K562 (cell line): ENCODE data around the gene DDIT3. TPM values are rescaled to one million over a fixed set of nuclear protein-coding genes. Genes with fewer than 3 reads are reported as not detected.
A peak's percentile ranks its signal among the peaks of the same experiment; 100 is the strongest.

Experiments
- ATAC-seq: fragments of 200-7000 bp; cut with Tn5 transposase; 3 replicates; pipeline ENCODE4 v1.9.1; 2020; ENCODE audit warnings: moderate library complexity
- BruUV-seq: library from RNA; stranded (reverse); fragments of 400-500 nt; replicated peaks from 2 replicates; lab custom pipeline; 2021; lab: Mats Ljungman, UMichigan
- CTCF ChIA-PET: fragments of 300-600 bp; formaldehyde crosslinking; extraction: SDS; loops from one replicate; lab custom pipeline; 2021; ENCODE audit warnings: low intra/inter-chr PET ratio; lab: Yijun Ruan, JAX
- POLR2A ChIA-PET: fragments of 300-600, 350-650 bp; sonication (Branson Sonifier 250); formaldehyde crosslinking; extraction: SDS; loops from one replicate; lab custom pipeline; 2021; ENCODE audit warnings: antibody characterized with exemption, inconsistent platforms; lab: Yijun Ruan, JAX
- DNase-seq, 4 experiments: peaks; one replicate each; pipeline versions ENCODE4 v3.0.0 to v3.0.0-alpha.2; 2011 to 2018; ENCODE audit warnings: low spot score in 3 of 4, mixed read lengths in 3 of 4; ENCODE audit errors: extremely low read depth in 1 of 4
- FAIRE-seq: peaks from 2 replicates; lab custom pipeline; 2011; peaks lifted over from hg19 to GRCh38; lab: Jason Lieb, UNC
- H2AFZ ChIP-seq: 2 replicates; pipeline ENCODE4 v1.6.0; 2011; ENCODE audit warnings: low read depth, low read length, control low read depth, inconsistent platforms
- H3K27ac ChIP-seq: fragments of 200-600 bp; 3 replicates; pipeline ENCODE4 v1.8.0; 2011; ENCODE audit warnings: low read depth, mild to moderate bottlenecking, control low read depth, inconsistent platforms, low read length, moderate library complexity, mixed read lengths; ENCODE audit errors: extremely low read depth
- H3K27me3 ChIP-seq, 2 experiments: fragments of 300-600 bp in 1 of 2; 2 replicates in 1 of 2; 3 replicates in 1 of 2; pipeline versions ENCODE4 v1.6.0 to v1.8.0; 2011; ENCODE audit warnings: inconsistent platforms in 2 of 2, low read length in 2 of 2, mild to moderate bottlenecking in 1 of 2, mixed read lengths in 1 of 2, moderate library complexity in 1 of 2; ENCODE audit not compliant: control insufficient read depth in 2 of 2, insufficient read depth in 2 of 2
- H3K36me3 ChIP-seq: fragments of 300-600 bp; 3 replicates; pipeline ENCODE4 v1.8.0; 2011; ENCODE audit warnings: mild to moderate bottlenecking, low read length, inconsistent platforms; ENCODE audit not compliant: control insufficient read depth, insufficient read depth
- H3K4me1 ChIP-seq, 2 experiments: fragments of 200-600 bp in 1 of 2; replicated peaks in 1 of 2; 2 replicates in 1 of 2; 3 replicates in 1 of 2; pipeline versions ENCODE4 v1.5.1 to v1.8.0; 2011; ENCODE audit warnings: inconsistent platforms in 2 of 2, low read length in 2 of 2, mild to moderate bottlenecking in 1 of 2, mixed read lengths in 1 of 2, moderate library complexity in 1 of 2; ENCODE audit not compliant: control insufficient read depth in 2 of 2, insufficient read depth in 2 of 2
- H3K4me2 ChIP-seq: 2 replicates; pipeline ENCODE4 v1.6.1; 2011; ENCODE audit warnings: low read length, control low read depth, inconsistent platforms, mixed read lengths; ENCODE audit not compliant: insufficient read depth
- H3K4me3 ChIP-seq: fragments of 200-600 bp; sonication (generic), shearing (Covaris generic); 2 replicates; pipeline ENCODE4 v1.5.1; 2016; ENCODE audit warnings: control low read depth, inconsistent platforms
- H3K79me2 ChIP-seq: fragments of 200-600 bp; 3 replicates; pipeline ENCODE4 v1.8.0; 2011; ENCODE audit warnings: low read length, inconsistent platforms; ENCODE audit not compliant: control insufficient read depth, insufficient read depth
- H3K9ac ChIP-seq, 2 experiments: 2 replicates each; pipeline versions ENCODE4 v1.6.0 to v1.6.1; 2011; ENCODE audit warnings: low read depth in 2 of 2, low read length in 2 of 2, control low read depth in 1 of 2, inconsistent platforms in 1 of 2, mild to moderate bottlenecking in 1 of 2, mixed read lengths in 1 of 2; ENCODE audit not compliant: insufficient read depth in 1 of 2
- H3K9me1 ChIP-seq: one replicate; pipeline ENCODE4 v1.6.0; 2011; ENCODE audit warnings: inconsistent platforms, mild to moderate bottlenecking, low read length, moderate library complexity; ENCODE audit not compliant: control insufficient read depth, insufficient read depth
- H3K9me3 ChIP-seq: replicated peaks from 2 replicates; pipeline ENCODE4 v1.5.1; 2011; ENCODE audit warnings: low read depth, low read length, inconsistent platforms; ENCODE audit not compliant: control insufficient read depth, insufficient read depth
- H4K20me1 ChIP-seq: replicated peaks from 2 replicates; pipeline ENCODE4 v1.6.1; 2011; ENCODE audit warnings: low read length, inconsistent platforms, mixed read lengths; ENCODE audit not compliant: control insufficient read depth, insufficient read depth
- HBP1 ChIP-seq: fragments of 450-650 bp; formaldehyde crosslinking; IDR thresholded peaks from 2 replicates; pipeline ENCODE4 v1.4.0; 2022; ENCODE audit warnings: missing genetic modification characterization
- JUN ChIP-seq, 2 experiments: sonication (generic) in 1 of 2; formaldehyde crosslinking in 1 of 2; IDR thresholded peaks; 2 replicates each; pipeline versions ENCODE4 v1.6.1 to v1.8.0; 2012 to 2022; ENCODE audit warnings: borderline replicate concordance in 2 of 2, mild to moderate bottlenecking in 2 of 2, improper control_type of control experiment in 1 of 2, low read depth in 1 of 2, low read length in 1 of 2, missing genetic modification reagents in 1 of 2
- KHSRP ChIP-seq: fragments of 450-650 bp; IDR thresholded peaks from 2 replicates; pipeline ENCODE4 v1.6.1; 2017
- MLX ChIP-seq, 2 experiments: fragments of 450-650 bp in 1 of 2; sonication (generic) in 1 of 2; formaldehyde crosslinking; conservative IDR thresholded peaks; 2 replicates each; pipeline versions ENCODE4 v1.4.0 to v1.8.1; 2020 to 2022; ENCODE audit warnings: mild to moderate bottlenecking in 1 of 2, missing genetic modification reagents in 1 of 2
- NFIX ChIP-seq: fragments of 250-450 bp; sonication (Bioruptor Pico); IDR thresholded peaks from 2 replicates; pipeline ENCODE4 v1.4.0; 2020; ENCODE audit warnings: low read depth, mild to moderate bottlenecking, moderate library complexity
- NFYB ChIP-seq: IDR thresholded peaks from 2 replicates; pipeline ENCODE4 v1.6.1; 2011; ENCODE audit warnings: mild to moderate bottlenecking, moderate library complexity; ENCODE audit not compliant: insufficient read length; ENCODE audit errors: extremely low read depth
- PCBP2 ChIP-seq: fragments of 200-400 bp; formaldehyde crosslinking; IDR thresholded peaks from 2 replicates; pipeline ENCODE4 v1.6.1; 2018; ENCODE audit warnings: low read length, low read depth, mild to moderate bottlenecking, moderate library complexity; ENCODE audit not compliant: poor library complexity, severe bottlenecking
- TAF1 ChIP-seq: IDR thresholded peaks from 2 replicates; pipeline ENCODE4 v1.6.1; 2011; ENCODE audit warnings: mild to moderate bottlenecking, low read length, moderate library complexity; ENCODE audit not compliant: insufficient read depth, control insufficient read depth, severe bottlenecking; ENCODE audit errors: extremely low read depth
- TRIM28 ChIP-seq: fragments of 450-650 bp; IDR thresholded peaks from 2 replicates; pipeline ENCODE4 v1.6.1; 2017
- ZZZ3 ChIP-seq: fragments of 450-650 bp; IDR thresholded peaks from 2 replicates; pipeline ENCODE4 v1.6.1; 2016; ENCODE audit warnings: antibody characterized with exemption, mild to moderate bottlenecking, moderate library complexity
- WGBS: fragments of 100-300 bp; shearing (Covaris generic); methylation state at CpG from one replicate; pipeline ENCODE4 v1.1.6; 2016; ENCODE audit warnings: low coverage, mixed read lengths; ENCODE audit not compliant: insufficient coverage; ENCODE audit errors: missing lambda C conversion rate; 5-methylcytosine and 5-hydroxymethylcytosine counted together
- in situ Hi-C: fragments of 300-500 bp; cut with MboI; formaldehyde crosslinking; loops from 4 replicates; pipeline ENCODE4 v1.15.0; 2018; ENCODE audit warnings: inconsistent platforms, mixed read lengths
- intact Hi-C: fragments of 100-400 bp; cut with micrococcal nuclease; formaldehyde crosslinking; loops from 2 replicates; pipeline ENCODE4 v1.14.2; 2022
- polyA plus RNA-seq, 8 experiments: library from polyadenylated mRNA; depleted of rRNA in 4 of 8; stranded (reverse) in 5 of 8; unstranded in 3 of 8; fragments of >200 nt; fragmentation: Nextera tagmentation in 2 of 8; fragmentation: Illumina TruSeq in 1 of 8; extraction: Ambion mirVana in 2 of 8; extraction: Trizol in 1 of 8; gene quantifications; 2 replicates each; pipeline versions ENCODE4 v1.2.1 to v1.2.3, GENCODE V29; 2011 to 2014; ENCODE audit warnings: inconsistent platforms in 1 of 8, missing spikeins in 1 of 8
- total RNA-seq, 7 experiments: library from RNA; depleted of rRNA in 6 of 7; stranded (reverse); fragments of >200 nt in 6 of 7; fragmentation: Illumina TruSeq in 2 of 7; extraction: Trizol in 2 of 7; gene quantifications; 2 replicates each; pipeline versions ENCODE4 v1.2.1 to v1.2.3, GENCODE V29; 2011 to 2021; ENCODE audit warnings: low replicate concordance in 1 of 7
- TF ChIP-seq, protein P1 (sequence below): fragments of 450-650 bp; formaldehyde crosslinking; IDR thresholded peaks from 2 replicates; pipeline ENCODE4 v1.4.0; 2020; ENCODE audit warnings: mild to moderate bottlenecking, moderate library complexity
- TF ChIP-seq, protein P2 (sequence below): fragments of 250-450 bp; sonication (Bioruptor Pico); IDR thresholded peaks from 2 replicates; pipeline ENCODE4 v1.4.0; 2020; ENCODE audit warnings: borderline replicate concordance

Gene DDIT3
- total and polyA plus RNA-seq, 9 of the 15 experiments (the other 6 are each of a cell fraction or from before 2014, with no cell fraction given) = 59.1 to 272 (median 89.9) TPM

- TF ChIP-seq TAF1 (peak; percentile 26), NFYB (no peak), PCBP2 (no peak)
These were observed 1.9 kb upstream of the DDIT3 start, which contains the start of gene MBD6 (continued) for GRCh38 chr12:57522011-57522886.

DNA sequence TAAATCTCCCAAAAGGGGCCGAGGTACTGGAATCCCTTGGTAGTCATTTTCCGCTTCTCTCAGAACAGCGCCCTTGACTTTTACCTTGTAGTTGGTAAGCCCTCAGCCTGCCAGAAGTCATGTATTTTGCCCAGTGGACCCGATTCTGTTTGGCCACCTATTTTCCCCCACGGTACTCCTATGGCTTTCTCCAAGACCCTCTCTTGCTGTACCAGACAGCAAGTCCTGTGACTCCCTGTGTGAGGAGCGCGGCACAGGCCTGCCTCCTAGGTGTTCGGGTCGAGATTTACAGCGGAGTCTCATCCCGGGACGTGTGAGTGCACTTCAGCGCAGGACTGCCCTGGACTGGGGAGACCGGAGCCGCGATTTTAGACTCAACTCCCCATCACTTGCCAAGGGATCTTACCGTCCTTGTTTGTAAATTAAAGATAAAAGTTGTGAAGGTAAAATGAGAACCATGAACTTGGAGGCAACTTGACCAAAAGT lies 1.3 kb upstream of the DDIT3 start:
- Histone ChIP-seq H3K4me1 (peaks cover 46 to 49% of the 10 kb centered on the region in 2 experiments), H3K27me3 (no peaks in the 10 kb centered on the region), H3K4me3 (peak overlapping the region; percentile 77), H3K79me2 (peaks cover 64% of the 10 kb centered on the region), H4K20me1 (peaks cover 36% of the 10 kb centered on the region), H2AFZ (peak overlapping the region; percentile 93), H3K36me3 (peaks cover 60% of the 10 kb centered on the region), H3K9me1 (peaks cover 7% of the 10 kb centered on the region), H3K4me2 (peak overlapping the region; percentile 80), H3K9me3 (no peaks in the 10 kb centered on the region), H3K9ac (peak overlapping the region; percentile 87 to 97), H3K27ac (peak overlapping the region; percentile 97)
- in situ Hi-C loops = no loop called here
- FAIRE-seq (no peak), ATAC-seq (peak; percentile 12), DNase-seq (peak in 1 of 4 experiments; percentile 80)
- 9% methylated on average over 17 of the region's 17 CpGs for WGBS
- ChIA-PET CTCF (no interaction called here), POLR2A (interaction anchor here (1.6 to 3.0 kb wide), 3 partner anchors 10 to 50 kb away, joined by 5 to 48 read pairs (median 25); no protein-coding TSS in a partner anchor)
- no TSS peak for BruUV-seq
- intact Hi-C loops = loop anchor here (1.0 to 5.0 kb wide), 7 partner anchors 26 to 216 kb away; partner anchors contain the start of genes AGAP2, DCTN2, GLI1 and MARS1
- TF ChIP-seq, protein P1, sequence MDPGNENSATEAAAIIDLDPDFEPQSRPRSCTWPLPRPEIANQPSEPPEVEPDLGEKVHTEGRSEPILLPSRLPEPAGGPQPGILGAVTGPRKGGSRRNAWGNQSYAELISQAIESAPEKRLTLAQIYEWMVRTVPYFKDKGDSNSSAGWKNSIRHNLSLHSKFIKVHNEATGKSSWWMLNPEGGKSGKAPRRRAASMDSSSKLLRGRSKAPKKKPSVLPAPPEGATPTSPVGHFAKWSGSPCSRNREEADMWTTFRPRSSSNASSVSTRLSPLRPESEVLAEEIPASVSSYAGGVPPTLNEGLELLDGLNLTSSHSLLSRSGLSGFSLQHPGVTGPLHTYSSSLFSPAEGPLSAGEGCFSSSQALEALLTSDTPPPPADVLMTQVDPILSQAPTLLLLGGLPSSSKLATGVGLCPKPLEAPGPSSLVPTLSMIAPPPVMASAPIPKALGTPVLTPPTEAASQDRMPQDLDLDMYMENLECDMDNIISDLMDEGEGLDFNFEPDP = no peak
- TF ChIP-seq, protein P2, sequence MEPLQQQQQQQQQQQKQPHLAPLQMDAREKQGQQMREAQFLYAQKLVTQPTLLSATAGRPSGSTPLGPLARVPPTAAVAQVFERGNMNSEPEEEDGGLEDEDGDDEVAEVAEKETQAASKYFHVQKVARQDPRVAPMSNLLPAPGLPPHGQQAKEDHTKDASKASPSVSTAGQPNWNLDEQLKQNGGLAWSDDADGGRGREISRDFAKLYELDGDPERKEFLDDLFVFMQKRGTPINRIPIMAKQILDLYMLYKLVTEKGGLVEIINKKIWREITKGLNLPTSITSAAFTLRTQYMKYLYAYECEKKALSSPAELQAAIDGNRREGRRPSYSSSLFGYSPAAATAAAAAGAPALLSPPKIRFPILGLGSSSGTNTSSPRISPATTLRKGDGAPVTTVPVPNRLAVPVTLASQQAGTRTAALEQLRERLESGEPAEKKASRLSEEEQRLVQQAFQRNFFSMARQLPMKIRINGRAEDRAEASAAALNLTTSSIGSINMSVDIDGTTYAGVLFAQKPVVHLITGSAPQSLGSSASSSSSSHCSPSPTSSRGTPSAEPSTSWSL = 0 out of 2 replicates have a peak, but pooled peaks have one; percentile 70
- TF ChIP-seq MLX (CRISPR knock-in tag; conservative IDR thresholded peaks at IDR 0.05) (0 out of 4 replicates have a peak, but pooled peaks of 1 of the 2 experiments have one; percentile 10), ZZZ3 (0 out of 2 replicates have a peak, but pooled peaks have one; percentile 26), NFIX (CRISPR knock-in tag) (no peak), KHSRP (no peak), HBP1 (CRISPR knock-in tag) (no peak), JUN (IDR thresholded peaks at IDR 0.05; ENCODE audit: borderline replicate concordance, low read depth, low read length) (0 out of 2 replicates have a peak, but pooled peaks have one; percentile 4), JUN (CRISPR knock-in tag; IDR thresholded peaks at IDR 0.05; ENCODE audit: borderline replicate concordance) (no peak), TRIM28 (no peak)
